H1 (cell line): ENCODE data around the gene COQ8A. TPM values are rescaled to one million over a fixed set of nuclear protein-coding genes. Genes with fewer than 3 reads are reported as not detected.

Experiments used
- CTCF ChIA-PET: fragments of 300-600 bp; sonication (Branson Sonifier 250); formaldehyde crosslinking; loops from one replicate; lab custom pipeline; 2021; ENCODE audit not compliant: partially characterized antibody; lab: Charles Lee
- POLR2A ChIA-PET: fragments of 300-600 bp; sonication (Branson Sonifier 250); formaldehyde crosslinking; loops from one replicate; lab custom pipeline; 2021; ENCODE audit warnings: inconsistent platforms; ENCODE audit not compliant: partially characterized antibody; lab: Charles Lee
- DNase-seq, 2 experiments: peaks; one replicate each; pipeline versions ENCODE4 v3.0.0 to v3.0.0-alpha.2; 2010 to 2022; ENCODE audit warnings: low spot score in 2 of 2, low read depth in 1 of 2, mixed read lengths in 1 of 2
- FAIRE-seq: peaks from 2 replicates; lab custom pipeline; 2011; peaks lifted over from hg19 to GRCh38; lab: Jason Lieb, UNC
- H2AFZ ChIP-seq: 2 replicates; pipeline ENCODE4 v1.8.1; 2012; ENCODE audit warnings: low read length, inconsistent platforms
- H2AK5ac ChIP-seq: 2 replicates; pipeline ENCODE4 v1.6.1; 2013; ENCODE audit warnings: low read depth, low read length
- H2BK120ac ChIP-seq: replicated peaks from 2 replicates; pipeline ENCODE3; 2013; ENCODE audit warnings: low read depth, low read length, inconsistent platforms
- H2BK12ac ChIP-seq: 2 replicates; pipeline ENCODE4 v1.6.1; 2013; ENCODE audit warnings: low read depth, low read length
- H2BK15ac ChIP-seq: 2 replicates; pipeline ENCODE4 v1.6.1; 2013; ENCODE audit warnings: low read length
- H2BK20ac ChIP-seq: 2 replicates; pipeline ENCODE4 v1.6.1; 2013; ENCODE audit warnings: low read length
- H2BK5ac ChIP-seq: 2 replicates; pipeline ENCODE4 v1.6.1; 2013; ENCODE audit warnings: low read depth, low read length
- H3K14ac ChIP-seq: 2 replicates; pipeline ENCODE4 v1.6.1; 2013; ENCODE audit warnings: inconsistent platforms; ENCODE audit not compliant: insufficient read length
- H3K18ac ChIP-seq: 2 replicates; pipeline ENCODE4 v1.6.1; 2013; ENCODE audit warnings: low read length; ENCODE audit errors: extremely low read depth
- H3K23ac ChIP-seq: 2 replicates; pipeline ENCODE4 v1.6.1; 2013; ENCODE audit warnings: inconsistent platforms; ENCODE audit not compliant: insufficient read length
- H3K23me2 ChIP-seq: 2 replicates; pipeline ENCODE4 v1.6.1; 2013; ENCODE audit warnings: low read depth, low read length
- H3K27ac ChIP-seq: 2 replicates; pipeline ENCODE4 v1.6.1; 2011; ENCODE audit warnings: low read depth, low read length, inconsistent platforms
- H3K27me3 ChIP-seq, 4 experiments: replicated peaks in 1 of 4; 1 replicate in 1 of 4; 2 replicates in 3 of 4; pipeline versions ENCODE4 v1.6.1 to v1.8.1; 2011 to 2013; ENCODE audit warnings: low read length in 3 of 4, mild to moderate bottlenecking in 3 of 4, inconsistent platforms in 2 of 4, mixed read lengths in 2 of 4, moderate library complexity in 1 of 4; ENCODE audit not compliant: control insufficient read depth in 3 of 4, insufficient read depth in 3 of 4; ENCODE audit errors: extremely low read depth in 1 of 4
- H3K36me3 ChIP-seq, 4 experiments: 2 replicates each; pipeline versions ENCODE4 v1.6.1 to v1.8.1; 2011 to 2013; ENCODE audit warnings: mild to moderate bottlenecking in 4 of 4, low read length in 3 of 4, moderate library complexity in 2 of 4, control low read depth in 1 of 4, inconsistent platforms in 1 of 4; ENCODE audit not compliant: insufficient read depth in 4 of 4, control insufficient read depth in 2 of 4
- H3K4ac ChIP-seq: replicated peaks from 2 replicates; pipeline ENCODE3; 2013; ENCODE audit warnings: low read length, low read depth, mixed read lengths, inconsistent platforms; ENCODE audit not compliant: insufficient read length
- H3K4me1 ChIP-seq, 4 experiments: replicated peaks in 1 of 4; 1 replicate in 1 of 4; 2 replicates in 3 of 4; pipeline versions ENCODE4 v1.6.1 to v1.8.1; 2011 to 2013; ENCODE audit warnings: low read length in 3 of 4, inconsistent platforms in 2 of 4, mixed read lengths in 1 of 4; ENCODE audit not compliant: insufficient read depth in 4 of 4, control insufficient read depth in 3 of 4
- H3K4me2 ChIP-seq, 2 experiments: 2 replicates each; pipeline versions ENCODE4 v1.6.1 to v1.8.1; 2011 to 2013; ENCODE audit warnings: low read depth in 2 of 2, low read length in 2 of 2, control low read depth in 1 of 2, inconsistent platforms in 1 of 2, mild to moderate bottlenecking in 1 of 2; ENCODE audit not compliant: insufficient read depth in 1 of 2
- H3K4me3 ChIP-seq, 4 experiments: fragments of 200-600, 300-600 bp in 1 of 4; sonication (generic), shearing (Covaris generic), sonication (Bioruptor Twin) in 1 of 4; 2 replicates each; pipeline versions ENCODE4 v1.5.1 to v1.8.1; 2011 to 2016; ENCODE audit warnings: low read length in 4 of 4, low read depth in 3 of 4, control low read depth in 2 of 4, inconsistent platforms in 2 of 4, mild to moderate bottlenecking in 2 of 4, mixed read lengths in 1 of 4, moderate library complexity in 1 of 4; ENCODE audit not compliant: insufficient read depth in 2 of 4; ENCODE audit errors: extremely low read depth in 1 of 4
- H3K56ac ChIP-seq: replicated peaks from 2 replicates; pipeline ENCODE3; 2013; ENCODE audit warnings: low read depth, mild to moderate bottlenecking, mixed read lengths, low read length, inconsistent platforms; ENCODE audit not compliant: insufficient read length
- H3K79me1 ChIP-seq: 2 replicates; pipeline ENCODE4 v1.6.1; 2013; ENCODE audit warnings: low read depth, low read length, control low read depth
- H3K79me2 ChIP-seq, 2 experiments: 2 replicates each; pipeline versions ENCODE4 v1.6.1 to v1.8.1; 2012 to 2013; ENCODE audit warnings: low read length in 2 of 2, mild to moderate bottlenecking in 2 of 2, inconsistent platforms in 1 of 2; ENCODE audit not compliant: insufficient read depth in 2 of 2, control insufficient read depth in 1 of 2
- H3K9ac ChIP-seq, 4 experiments: replicated peaks in 1 of 4; 1 replicate in 1 of 4; 2 replicates in 3 of 4; pipeline versions ENCODE4 v1.6.1 to v1.8.1; 2011 to 2013; ENCODE audit warnings: low read depth in 3 of 4, low read length in 3 of 4, control low read depth in 2 of 4, mild to moderate bottlenecking in 2 of 4, moderate library complexity in 2 of 4, inconsistent platforms in 1 of 4; ENCODE audit errors: extremely low read depth in 1 of 4
- H3K9me3 ChIP-seq, 2 experiments: 2 replicates each; pipeline versions ENCODE4 v1.6.1 to v1.8.1; 2012 to 2013; ENCODE audit warnings: mild to moderate bottlenecking in 2 of 2, moderate library complexity in 2 of 2, control low read depth in 1 of 2, inconsistent platforms in 1 of 2, low read depth in 1 of 2, low read length in 1 of 2, mixed read lengths in 1 of 2; ENCODE audit not compliant: insufficient read depth in 2 of 2
- H4K20me1 ChIP-seq, 2 experiments: replicated peaks in 1 of 2; 2 replicates each; pipeline versions ENCODE3 to v1.8.1; 2011 to 2013; ENCODE audit warnings: inconsistent platforms in 2 of 2, low read length in 2 of 2, mild to moderate bottlenecking in 1 of 2; ENCODE audit not compliant: insufficient read depth in 2 of 2, control insufficient read depth in 1 of 2
- H4K5ac ChIP-seq: 2 replicates; pipeline ENCODE4 v1.6.1; 2013; ENCODE audit warnings: low read length, low read depth, mixed read lengths, inconsistent platforms; ENCODE audit not compliant: insufficient read length
- H4K8ac ChIP-seq: 2 replicates; pipeline ENCODE4 v1.8.0; 2013; ENCODE audit warnings: mild to moderate bottlenecking, moderate library complexity, low read length, inconsistent platforms; ENCODE audit not compliant: insufficient read depth; ENCODE audit errors: extremely low read depth
- H4K91ac ChIP-seq: replicated peaks from 2 replicates; pipeline ENCODE3; 2013; ENCODE audit warnings: low read length, mixed read lengths, inconsistent platforms; ENCODE audit not compliant: insufficient read length
- BCL11A ChIP-seq, 2 experiments: IDR thresholded peaks; one replicate each; pipeline ENCODE4 v1.6.1; 2011; ENCODE audit warnings: low read depth in 2 of 2, low read length in 2 of 2, mild to moderate bottlenecking in 2 of 2
- CTBP2 ChIP-seq: IDR thresholded peaks from 2 replicates; pipeline ENCODE4 v1.7.0; 2011; ENCODE audit warnings: borderline replicate concordance, mild to moderate bottlenecking, moderate library complexity, mixed read lengths, low read length; ENCODE audit not compliant: insufficient read depth, insufficient read length
- EGR1 ChIP-seq: IDR thresholded peaks from 2 replicates; pipeline ENCODE4 v1.6.1; 2011; ENCODE audit warnings: low read depth, low read length, borderline replicate concordance
- EZH2 ChIP-seq: fragments of 200-600 bp; sonication (generic); IDR thresholded peaks from 2 replicates; pipeline ENCODE4 v1.7.1; 2012; ENCODE audit warnings: low read depth, mild to moderate bottlenecking, moderate library complexity, low read length, inconsistent platforms; ENCODE audit not compliant: severe bottlenecking
- GABPA ChIP-seq: IDR thresholded peaks from 2 replicates; pipeline ENCODE4 v1.6.1; 2011; ENCODE audit warnings: mild to moderate bottlenecking, low read length, moderate library complexity, borderline replicate concordance; ENCODE audit not compliant: insufficient read depth
- GTF2F1 ChIP-seq: IDR thresholded peaks from 2 replicates; pipeline ENCODE4 v1.6.1; 2012; ENCODE audit warnings: low read depth, low read length, improper control_type of control experiment, borderline replicate concordance
- JUND ChIP-seq: IDR thresholded peaks from 2 replicates; pipeline ENCODE4 v1.6.1; 2011; ENCODE audit warnings: mild to moderate bottlenecking, improper control_type of control experiment, low read length
- POLR2A ChIP-seq, 2 experiments: IDR thresholded peaks; 1 replicate in 1 of 2; 2 replicates in 1 of 2; pipeline ENCODE4 v1.6.1; 2011; ENCODE audit warnings: low read depth in 2 of 2, low read length in 2 of 2, mild to moderate bottlenecking in 2 of 2; ENCODE audit errors: control extremely low read depth in 1 of 2
- POLR2AphosphoS5 ChIP-seq: IDR thresholded peaks from 2 replicates; pipeline ENCODE4 v1.6.1; 2011; ENCODE audit warnings: low read depth, low read length
- SAP30 ChIP-seq: fragments of 300-600 bp; sonication (generic); IDR thresholded peaks from 2 replicates; pipeline ENCODE4 v1.7.1; 2012; ENCODE audit warnings: low read length, moderate library complexity, mild to moderate bottlenecking, inconsistent platforms; ENCODE audit not compliant: insufficient read depth, insufficient replicate concordance
- SRF ChIP-seq: IDR thresholded peaks from 2 replicates; pipeline ENCODE4 v1.6.1; 2011; ENCODE audit warnings: mild to moderate bottlenecking, low read depth, low read length, moderate library complexity
- SUZ12 ChIP-seq: fragments of 200-600 bp; sonication (generic); IDR thresholded peaks from 2 replicates; pipeline ENCODE4 v1.6.1; 2012; ENCODE audit warnings: mild to moderate bottlenecking, inconsistent platforms, low read length, moderate library complexity, mixed read lengths
- WGBS, 2 experiments: shearing (Covaris generic) in 1 of 2; methylation state at CpG; one replicate each; pipeline versions ENCODE4 v1.1.6 to v1.1.7; 2013 to 2015; ENCODE audit warnings: low lambda C conversion rate in 2 of 2, mixed read lengths in 2 of 2, inconsistent platforms in 1 of 2, low coverage in 1 of 2, missing lambda C conversion rate in 1 of 2; ENCODE audit not compliant: insufficient replicate concordance in 2 of 2, insufficient coverage in 1 of 2, insufficient read length in 1 of 2; ENCODE audit errors: extremely low coverage in 1 of 2, missing lambda C conversion rate in 1 of 2; 5-methylcytosine and 5-hydroxymethylcytosine counted together
- polyA plus RNA-seq, 7 experiments: library from polyadenylated mRNA; depleted of rRNA in 3 of 7; stranded (reverse) in 5 of 7; unstranded in 2 of 7; fragments of >200 nt in 5 of 7; fragments of 200-250 nt in 2 of 7; gene quantifications; 1 replicate in 5 of 7; 2 replicates in 1 of 7; 4 replicates in 1 of 7; pipeline versions ENCODE4 v1.2.1 to v1.2.3, GENCODE V29; 2011 to 2013; ENCODE audit warnings: missing spikeins in 2 of 7, mixed read lengths in 2 of 7
- total RNA-seq: library from RNA; stranded (reverse); fragmentation: NEBNext Ultra II Directional; extraction: Animal tissue kit (Norgen Biotek cat#: 25700); gene quantifications from 2 replicates; pipeline ENCODE4 v1.2.1, GENCODE V29; 2021

COQ8A gene
- total and polyA plus RNA-seq, 2 of the 8 experiments (the other 6 are each of a cell fraction or from before 2014, with no cell fraction given) = 28.5 to 38.9 TPM

DNA sequence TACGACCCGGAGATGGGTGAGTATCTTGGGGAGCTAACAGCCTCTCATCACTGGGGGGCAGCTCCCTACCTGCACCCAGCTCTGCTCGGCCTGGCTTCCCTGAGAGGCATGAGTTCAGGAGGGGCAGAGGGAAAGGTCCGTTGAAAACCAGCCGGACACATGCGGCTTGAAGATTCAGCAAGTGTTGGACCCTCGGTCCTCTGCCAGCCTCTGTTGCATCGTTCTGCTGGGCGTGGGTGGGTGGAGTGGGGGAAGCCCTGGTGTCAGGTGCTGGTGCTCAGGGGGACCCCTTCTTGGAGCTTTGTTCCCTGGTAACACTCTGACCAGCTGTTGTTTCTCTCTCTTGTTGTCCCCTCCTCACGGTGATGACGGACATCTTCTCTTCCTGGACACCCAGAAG is 48.7 kb upstream of the COQ8A start:
- DNase-seq (no peak), FAIRE-seq (no peak)
- no peak overlapping the region for H4K8ac ChIP-seq
- H3K9ac ChIP-seq = no peak overlapping the region
- H4K20me1 ChIP-seq = peaks cover 0 to 3% of the 10 kb centered on the region in 2 experiments
- H2BK5ac ChIP-seq = no peak overlapping the region; the same call in 1 of the 2 replicates
- H2BK20ac ChIP-seq = no peak overlapping the region
- no peaks in the 10 kb centered on the region for H3K27me3 ChIP-seq
- no peak overlapping the region for H3K14ac ChIP-seq
- no peak overlapping the region for H2AFZ ChIP-seq
- 92% methylated on average over 10 of the region's 11 CpGs; no CpG with 5 or more reads in 1 of the 2 experiments for WGBS, 2 experiments
- ChIA-PET POLR2A (interaction anchor here (1.2 kb wide), 1 partner anchor 9 kb away, joined by 4 read pairs; no protein-coding TSS in a partner anchor), CTCF (no interaction called here)
- TF ChIP-seq CTBP2 (no peak), EGR1 (no peak), SAP30 (no peak), POLR2A (IDR thresholded peaks at IDR 0.05; ENCODE audit: control extremely low read depth in 1 of 2, low read depth in 2 of 2, low read length in 2 of 2) (no peak), BCL11A (IDR thresholded peaks at IDR 0.05; ENCODE audit: low read depth in 2 of 2, low read length in 2 of 2) (no peak), GABPA (no peak), EZH2 (no peak), SRF (no peak), JUND (no peak), SUZ12 (no peak), GTF2F1 (no peak), POLR2AphosphoS5 (no peak)
- H4K5ac ChIP-seq = no peak overlapping the region
- no peak overlapping the region for H3K23ac ChIP-seq
- no peaks in the 10 kb centered on the region for H3K4me1 ChIP-seq
- H4K91ac ChIP-seq = no peak overlapping the region
- H3K56ac ChIP-seq = no peak overlapping the region
- no peak overlapping the region for H2BK120ac ChIP-seq
- no peaks in the 10 kb centered on the region for H3K79me2 ChIP-seq
- no peak overlapping the region for H3K4me2 ChIP-seq
- no peaks in the 10 kb centered on the region for H3K9me3 ChIP-seq
- H3K4ac ChIP-seq = no peak overlapping the region
- no peaks in the 10 kb centered on the region for H3K23me2 ChIP-seq
- H3K18ac ChIP-seq = no peak overlapping the region
- no peak overlapping the region for H2BK15ac ChIP-seq
- H2BK12ac ChIP-seq = no peak overlapping the region
- H3K27ac ChIP-seq = no peak overlapping the region
- no peak overlapping the region for H3K4me3 ChIP-seq
- no peak overlapping the region for H2AK5ac ChIP-seq
- no peaks in the 10 kb centered on the region for H3K79me1 ChIP-seq
- peaks cover 6 to 13% (median 11%) of the 10 kb centered on the region in 4 experiments; a peak in 5 of 8 replicates for H3K36me3 ChIP-seq
